Neuronal stem cell (in vitro differentiated cells): ENCODE data around the gene JSRP1.

Experiments
- DNase-seq: peaks from one replicate; pipeline ENCODE4 v3.0.0-alpha.2; 2013; ENCODE audit warnings: low spot score
- H2AFZ ChIP-seq: one replicate; pipeline ENCODE4 v1.6.1; 2013; ENCODE audit warnings: mild to moderate bottlenecking, low read length, inconsistent platforms
- H2AK5ac ChIP-seq: 2 replicates; pipeline ENCODE4 v1.6.1; 2013; ENCODE audit warnings: low read depth, mild to moderate bottlenecking, inconsistent platforms, low read length, moderate library complexity, mixed read lengths
- H2BK120ac ChIP-seq: 2 replicates; pipeline ENCODE4 v1.6.1; 2013; ENCODE audit warnings: low read depth, mild to moderate bottlenecking, inconsistent platforms, low read length, moderate library complexity, mixed read lengths
- H2BK12ac ChIP-seq: one replicate; pipeline ENCODE4 v1.6.1; 2013; ENCODE audit warnings: low read length, inconsistent platforms
- H2BK15ac ChIP-seq: 2 replicates; pipeline ENCODE4 v1.6.1; 2013; ENCODE audit warnings: mild to moderate bottlenecking, low read length, inconsistent platforms, mixed read lengths
- H2BK5ac ChIP-seq: one replicate; pipeline ENCODE4 v1.6.1; 2013; ENCODE audit warnings: inconsistent platforms, mild to moderate bottlenecking, low read length, moderate library complexity
- H3K14ac ChIP-seq: one replicate; pipeline ENCODE4 v1.6.1; 2013; ENCODE audit warnings: low read length, inconsistent platforms
- H3K18ac ChIP-seq: 2 replicates; pipeline ENCODE4 v1.6.1; 2013; ENCODE audit warnings: low read length, inconsistent platforms
- H3K23ac ChIP-seq: 2 replicates; pipeline ENCODE4 v1.6.1; 2013; ENCODE audit warnings: low read depth, mild to moderate bottlenecking, mixed read lengths, low read length, inconsistent platforms; ENCODE audit not compliant: poor library complexity
- H3K27ac ChIP-seq: replicated peaks from 3 replicates; pipeline ENCODE4 v1.5.1; 2013; ENCODE audit warnings: low read length, inconsistent platforms
- H3K27me3 ChIP-seq, 3 experiments: 2 replicates each; pipeline ENCODE4 v1.6.1; 2013; ENCODE audit warnings: low read length in 3 of 3, mild to moderate bottlenecking in 2 of 3, inconsistent platforms in 1 of 3, low read depth in 1 of 3, mixed read lengths in 1 of 3, moderate library complexity in 1 of 3; ENCODE audit not compliant: control insufficient read depth in 3 of 3, insufficient read depth in 3 of 3
- H3K36me3 ChIP-seq, 2 donors: replicated peaks in 1 of 2; 2 replicates each; pipeline ENCODE4 v1.6.1; 2013; ENCODE audit warnings: low read length in 2 of 2; ENCODE audit not compliant: control insufficient read depth in 2 of 2, insufficient read depth in 2 of 2
- H3K4ac ChIP-seq: 2 replicates; pipeline ENCODE4 v1.6.1; 2013; ENCODE audit warnings: inconsistent platforms, mild to moderate bottlenecking, low read length, moderate library complexity
- H3K4me1 ChIP-seq, 2 donors: 1 replicate in 1 of 2; 2 replicates in 1 of 2; pipeline ENCODE4 v1.6.1; 2013; ENCODE audit warnings: low read length in 2 of 2, low read depth in 1 of 2; ENCODE audit not compliant: control insufficient read depth in 2 of 2, insufficient read depth in 1 of 2
- H3K4me2 ChIP-seq: one replicate; pipeline ENCODE4 v1.6.1; 2013; ENCODE audit warnings: mild to moderate bottlenecking, low read length, inconsistent platforms; ENCODE audit not compliant: insufficient read depth, poor library complexity, severe bottlenecking
- H3K4me3 ChIP-seq, 2 donors: 2 replicates each; pipeline ENCODE4 v1.5.1; 2013; ENCODE audit warnings: low read length in 2 of 2, mild to moderate bottlenecking in 2 of 2, inconsistent platforms in 1 of 2, moderate library complexity in 1 of 2
- H3K79me1 ChIP-seq: one replicate; pipeline ENCODE4 v1.6.1; 2013; ENCODE audit warnings: low read depth, mild to moderate bottlenecking, inconsistent platforms, low read length, moderate library complexity
- H3K9ac ChIP-seq: one replicate; pipeline ENCODE4 v1.6.1; 2013; ENCODE audit warnings: mild to moderate bottlenecking, low read depth, low read length, inconsistent platforms; ENCODE audit not compliant: poor library complexity
- H3K9me3 ChIP-seq, 2 donors: replicated peaks in 1 of 2; 2 replicates each; pipeline versions ENCODE3 to v1.6.1; 2013; ENCODE audit warnings: low read length in 2 of 2, mild to moderate bottlenecking in 2 of 2, inconsistent platforms in 1 of 2, low read depth in 1 of 2, mixed read lengths in 1 of 2, moderate library complexity in 1 of 2; ENCODE audit not compliant: control insufficient read depth in 2 of 2, insufficient read depth in 1 of 2
- H4K8ac ChIP-seq: one replicate; pipeline ENCODE4 v1.6.1; 2013; ENCODE audit warnings: low read depth, mild to moderate bottlenecking, inconsistent platforms, low read length, moderate library complexity
- H4K91ac ChIP-seq: one replicate; pipeline ENCODE4 v1.6.1; 2013; ENCODE audit warnings: low read length, low read depth, mild to moderate bottlenecking, inconsistent platforms; ENCODE audit not compliant: poor library complexity
- WGBS, 2 donors: extraction: QIAGEN DNeasy Blood & Tissue Kit; methylation state at CpG; one replicate each; pipeline ENCODE4 v1.1.7; 2013; ENCODE audit warnings: missing lambda C conversion rate in 2 of 2, mixed read lengths in 1 of 2; ENCODE audit not compliant: insufficient read length in 2 of 2, insufficient replicate concordance in 1 of 2; ENCODE audit errors: extremely low coverage in 2 of 2; 5-methylcytosine and 5-hydroxymethylcytosine counted together

JSRP1 gene

DNA sequence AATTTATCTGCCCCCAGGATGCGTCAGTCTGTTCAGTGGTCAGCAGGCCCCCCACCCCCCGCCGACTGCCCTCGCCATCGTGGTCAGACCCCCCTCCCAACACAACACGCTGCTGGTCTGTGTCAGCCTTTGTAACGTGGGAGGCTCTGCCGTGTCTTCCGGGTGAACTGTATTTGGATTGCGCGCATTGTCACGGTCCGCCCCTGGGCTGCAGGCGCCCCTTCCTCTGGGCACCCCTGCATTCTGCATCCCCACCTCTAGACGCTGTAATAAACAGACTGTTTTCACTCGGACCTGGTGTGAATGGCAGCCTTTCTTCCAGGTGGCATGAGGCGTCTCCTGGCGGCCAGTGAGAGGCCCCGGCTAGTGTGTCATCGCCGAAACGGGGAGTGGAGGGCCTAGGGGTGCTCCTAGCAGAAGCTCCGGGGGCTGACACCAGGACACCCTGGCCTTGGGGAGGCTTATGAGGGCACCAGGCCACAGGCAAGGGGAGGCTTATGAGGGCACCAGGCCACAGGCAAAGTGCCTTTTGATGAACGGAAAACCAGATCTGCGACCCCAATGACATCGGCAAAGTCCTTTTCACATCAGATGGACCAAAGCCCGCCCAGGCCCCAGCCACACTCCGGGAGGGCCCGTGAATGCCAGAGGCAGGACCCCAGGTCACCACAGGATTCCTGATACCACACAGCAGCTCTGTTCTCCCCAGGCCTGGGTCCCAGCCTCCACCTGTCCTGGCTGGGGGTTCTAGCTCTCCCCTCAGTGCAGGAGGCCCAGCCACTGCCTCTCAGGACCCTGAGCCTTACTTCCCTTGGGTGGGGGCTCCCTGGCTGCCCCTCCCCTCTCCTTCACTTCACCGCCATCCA lies 23.7 kb downstream of the JSRP1 start:
- Histone ChIP-seq H3K4me1 (peaks cover 1 to 5% of the 10 kb centered on the region in 2 donors), H4K8ac (no peak overlapping the region), H3K9me3 (no peaks in the 10 kb centered on the region), H3K4ac (no peak overlapping the region), H3K27me3 (no peaks in the 10 kb centered on the region), H2AK5ac (no peak overlapping the region), H3K79me1 (peaks cover 18% of the 10 kb centered on the region), H2BK5ac (no peak overlapping the region), H3K14ac (no peak overlapping the region), H3K23ac (peak overlapping the region; percentile 89), H3K4me2 (no peak overlapping the region), H2BK12ac (no peak overlapping the region), H3K4me3 (no peak overlapping the region), H2BK15ac (no peak overlapping the region), H3K27ac (no peak overlapping the region), H2AFZ (no peak overlapping the region), H4K91ac (no peak overlapping the region), H2BK120ac (no peak overlapping the region), H3K36me3 (peaks cover 40 to 68% of the 10 kb centered on the region in 2 donors), H3K9ac (no peak overlapping the region), H3K18ac (no peak overlapping the region)
- DNase-seq: no peak
- no CpG with 5 or more reads among the region's 30 CpGs for WGBS, 2 donors

DNA sequence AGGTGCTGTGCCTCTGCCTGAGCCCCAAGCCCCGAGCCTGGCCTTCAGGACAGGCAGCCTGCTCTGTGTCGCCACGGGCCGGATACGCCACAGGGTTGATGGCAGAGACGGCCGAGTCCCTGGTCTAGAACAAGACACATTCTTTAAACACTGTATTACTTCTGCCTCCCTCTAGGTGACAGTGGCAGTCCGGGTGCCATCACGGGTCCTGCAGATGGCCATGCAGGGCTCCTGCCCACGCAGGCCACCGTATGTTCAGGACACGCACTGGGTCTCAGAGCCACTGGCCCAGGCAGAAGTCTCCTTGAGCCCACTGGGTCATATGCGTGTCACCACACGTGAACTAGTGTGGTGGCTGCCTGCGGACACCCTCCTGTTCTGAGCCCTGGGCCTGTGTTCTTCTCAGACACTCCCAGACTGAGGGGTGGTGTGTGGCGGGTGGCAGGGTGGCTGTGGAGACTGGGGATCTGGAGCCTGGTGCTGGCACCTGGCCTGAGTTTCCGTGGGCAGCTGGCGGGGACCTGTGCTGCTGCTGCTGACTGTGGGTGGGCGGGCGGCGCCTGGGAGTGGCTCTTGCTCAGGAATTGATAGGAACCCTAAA lies 24.5 kb downstream of the JSRP1 start:
- H3K9me3 ChIP-seq: no peaks in the 10 kb centered on the region
- H4K91ac ChIP-seq: no peak overlapping the region
- H4K8ac ChIP-seq: no peak overlapping the region
- no peak overlapping the region for H3K4me3 ChIP-seq
- no peak overlapping the region for H3K14ac ChIP-seq
- no peak overlapping the region for H3K27ac ChIP-seq
- DNase-seq: no peak
- H2BK5ac ChIP-seq: no peak overlapping the region
- H3K18ac ChIP-seq: peak overlapping the region; percentile 17
- no peak overlapping the region for H3K4me2 ChIP-seq
- H2AFZ ChIP-seq: no peak overlapping the region
- H2BK120ac ChIP-seq: no peak overlapping the region
- no peak overlapping the region for H2BK15ac ChIP-seq
- peak overlapping the region; percentile 21 for H3K9ac ChIP-seq
- H3K4me1 ChIP-seq: peaks cover 0 to 2% of the 10 kb centered on the region in 2 donors
- peak overlapping the region; percentile 92 for H3K23ac ChIP-seq
- H3K36me3 ChIP-seq: peaks cover 40 to 71% of the 10 kb centered on the region in 2 donors
- H3K4ac ChIP-seq: no peak overlapping the region
- H3K27me3 ChIP-seq: no peaks in the 10 kb centered on the region
- H3K79me1 ChIP-seq: peaks cover 19% of the 10 kb centered on the region
- WGBS, 2 donors: no CpG with 5 or more reads among the region's 21 CpGs
- H2BK12ac ChIP-seq: no peak overlapping the region
- H2AK5ac ChIP-seq: no peak overlapping the region

DNA sequence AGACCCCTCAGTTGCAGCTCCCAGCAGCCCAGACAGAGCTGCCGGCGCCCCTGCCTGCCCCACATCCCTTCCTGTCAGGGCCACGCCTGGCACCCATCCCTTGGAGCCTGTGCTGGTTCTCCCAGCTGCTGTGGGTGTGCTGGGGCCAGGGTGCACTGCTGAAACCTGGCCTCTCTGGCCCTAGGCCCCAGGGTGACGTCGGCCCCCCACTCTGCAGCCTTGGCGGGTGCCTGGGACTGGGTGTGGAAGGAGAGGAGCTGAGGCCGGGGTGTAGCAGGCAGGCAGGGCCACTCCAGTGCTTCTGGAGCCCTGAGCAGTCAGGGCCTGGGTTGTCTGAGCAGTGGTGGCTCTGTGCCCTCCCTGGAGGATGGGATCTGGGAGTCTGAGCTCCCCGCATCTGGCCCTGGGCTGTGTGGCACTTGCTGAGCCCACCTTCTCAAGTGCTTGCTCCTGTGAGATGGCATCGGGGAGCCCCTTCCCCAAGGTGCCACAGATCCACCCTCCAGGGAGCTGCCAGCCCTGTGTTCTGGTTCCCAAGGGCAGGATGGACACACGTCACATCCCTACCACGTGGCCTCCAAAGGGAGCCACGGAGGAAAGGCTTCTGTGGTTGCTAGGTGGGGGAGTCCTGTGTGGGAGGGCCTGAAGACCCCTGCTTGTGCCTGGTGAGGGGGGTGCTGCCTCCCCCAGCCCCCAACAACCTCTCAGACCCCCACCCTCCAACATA lies 25.2 kb downstream of the JSRP1 start:
- Histone ChIP-seq H2AK5ac (no peak overlapping the region), H3K18ac (peak overlapping the region; percentile 19), H3K4me2 (no peak overlapping the region), H3K14ac (peak overlapping the region; percentile 21), H2BK120ac (no peak overlapping the region), H4K8ac (peak overlapping the region; percentile 82), H3K9me3 (no peaks in the 10 kb centered on the region), H3K4me3 (no peak overlapping the region), H4K91ac (no peak overlapping the region), H3K4ac (peak overlapping the region; percentile 53), H3K36me3 (peaks cover 42 to 78% of the 10 kb centered on the region in 2 donors), H2AFZ (no peak overlapping the region), H3K79me1 (peaks cover 20% of the 10 kb centered on the region), H2BK5ac (peak overlapping the region; percentile 24), H3K27me3 (no peaks in the 10 kb centered on the region), H3K9ac (no peak overlapping the region), H3K27ac (no peak overlapping the region), H2BK12ac (peak overlapping the region; percentile 46), H3K4me1 (peaks cover 0 to 2% of the 10 kb centered on the region in 2 donors), H2BK15ac (no peak overlapping the region), H3K23ac (peak overlapping the region; percentile 92)
- WGBS, 2 donors: no CpG with 5 or more reads among the region's 12 CpGs
- DNase-seq: no peak
